ENCODE data around the gene SPRR1A.

The SPRR1A gene

DNA sequence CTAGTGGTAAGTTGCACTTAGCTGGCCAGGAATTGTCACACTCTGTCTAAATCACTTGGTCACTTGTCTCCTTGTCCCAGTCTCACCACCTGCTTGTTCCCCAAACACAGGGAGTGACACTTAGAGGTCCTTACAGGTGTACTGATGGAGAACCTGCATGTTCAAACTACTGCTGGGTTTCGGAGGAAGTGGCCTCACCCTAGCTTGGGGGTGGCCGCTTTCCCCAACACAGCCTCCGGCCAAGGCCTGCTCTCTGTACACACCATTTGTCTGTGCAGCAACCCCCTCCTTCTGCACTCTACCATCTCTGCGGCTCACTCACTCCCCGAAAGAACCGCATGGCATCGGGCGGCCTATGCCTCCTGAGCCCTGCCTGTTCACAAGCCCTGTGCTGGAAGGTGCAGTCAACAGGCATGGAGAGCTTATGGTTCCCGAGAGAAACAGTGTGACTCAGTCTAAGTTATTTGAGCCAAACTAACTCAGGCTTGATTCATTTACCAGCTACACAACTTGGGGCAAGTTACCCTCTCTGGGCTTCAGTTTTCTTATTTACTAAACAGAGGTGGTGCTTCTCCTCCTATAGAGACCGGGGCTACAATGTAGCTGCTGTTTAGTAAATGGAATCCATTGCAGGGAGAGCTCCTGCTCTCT, 24.0 kb upstream of the SPRR1A start:
- Histone ChIP-seq H3K4me1 (ENCODE audit: control insufficient read depth, insufficient read depth, low read length) (no peaks in the 10 kb centered on the region), H3K9me3 (ENCODE audit: control insufficient read depth in 2 of 2, low read length in 2 of 2) (no peaks in the 10 kb centered on the region), H3K27ac (ENCODE audit: low read length) (no peak overlapping the region), H3K27me3 (ENCODE audit: control insufficient read depth in 1 of 2, insufficient read depth in 2 of 2, low read length in 2 of 2) (no peaks in the 10 kb centered on the region), H3K9ac (ENCODE audit: low read length in 2 of 2) (no peak overlapping the region), H3K36me3 (ENCODE audit: control insufficient read depth in 2 of 2, insufficient read depth in 2 of 2, low read length in 2 of 2) (no peaks in the 10 kb centered on the region), H3K4me3 (ENCODE audit: low read length in 2 of 2) (no peak overlapping the region)

DNA sequence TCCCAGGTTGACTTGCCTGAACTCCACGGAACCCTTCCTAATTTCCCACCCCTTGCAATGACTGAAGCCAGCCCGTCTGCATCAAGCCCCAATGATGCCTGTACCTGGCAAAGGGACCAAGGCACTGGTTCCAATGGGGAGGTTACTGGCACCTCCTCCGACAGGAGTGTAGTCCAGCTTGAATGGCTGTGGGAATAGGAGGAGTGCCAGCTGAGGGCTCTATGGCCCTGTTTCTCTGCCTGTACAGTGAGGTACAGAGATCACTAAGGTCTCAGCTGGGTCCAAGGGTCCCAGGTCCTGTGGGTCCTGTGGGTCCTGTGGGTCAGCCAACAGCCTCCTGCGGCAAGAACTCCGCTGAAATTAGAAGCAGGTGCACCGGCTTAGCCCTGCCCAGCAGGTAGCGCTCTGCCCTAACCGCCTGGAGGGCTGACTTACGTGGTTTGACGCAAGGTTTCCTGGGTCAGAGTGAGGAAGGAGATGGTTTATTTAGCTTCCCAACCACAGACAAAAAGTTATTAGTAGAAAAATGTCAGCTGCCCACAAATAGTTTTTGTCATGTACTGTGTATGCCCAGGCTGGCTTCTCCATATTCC, 23.3 kb upstream of the SPRR1A start:
- Histone ChIP-seq H3K9me3 (ENCODE audit: control insufficient read depth in 2 of 2, low read length in 2 of 2) (no peaks in the 10 kb centered on the region), H3K27me3 (ENCODE audit: control insufficient read depth in 1 of 2, insufficient read depth in 2 of 2, low read length in 2 of 2) (no peaks in the 10 kb centered on the region), H3K27ac (ENCODE audit: low read length) (no peak overlapping the region), H3K36me3 (ENCODE audit: control insufficient read depth in 2 of 2, insufficient read depth in 2 of 2, low read length in 2 of 2) (no peaks in the 10 kb centered on the region), H3K4me1 (ENCODE audit: control insufficient read depth, insufficient read depth, low read length) (no peaks in the 10 kb centered on the region), H3K4me3 (ENCODE audit: low read length in 2 of 2) (no peak overlapping the region), H3K9ac (ENCODE audit: low read length in 2 of 2) (no peak overlapping the region)

DNA sequence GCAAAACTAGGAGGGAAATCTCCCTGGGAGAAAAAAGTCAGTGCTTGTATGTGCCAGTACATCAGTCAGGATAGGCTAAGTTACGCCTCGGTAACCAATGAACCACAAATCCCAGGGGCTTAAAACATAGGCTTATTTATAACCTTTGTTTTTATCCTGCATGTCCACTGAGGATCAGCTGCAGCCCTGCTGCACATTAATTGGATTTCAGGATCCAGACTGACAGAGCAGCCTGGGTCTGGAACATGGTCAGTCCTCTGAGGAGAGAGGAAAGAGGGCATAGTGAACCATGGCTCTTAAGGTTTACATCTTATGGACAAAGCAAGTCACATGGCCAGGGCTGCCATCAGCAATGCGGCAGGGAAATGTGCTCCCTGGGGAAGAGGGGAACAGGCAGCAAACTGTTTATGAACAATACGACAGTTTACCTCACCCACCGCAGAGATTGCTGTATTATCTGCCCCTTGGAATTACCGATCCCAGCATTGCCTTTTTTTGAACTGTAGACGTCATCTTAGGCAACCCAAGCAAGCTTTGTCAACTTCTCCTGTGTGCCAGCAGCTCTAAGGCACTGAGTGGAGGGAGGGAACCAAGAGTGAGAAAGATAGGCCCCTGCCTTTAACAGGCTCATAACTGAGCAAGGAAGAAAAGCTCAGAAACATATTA, 22.5 kb upstream of the SPRR1A start:
- Histone ChIP-seq H3K4me1 (ENCODE audit: control insufficient read depth, insufficient read depth, low read length) (no peaks in the 10 kb centered on the region), H3K9ac (ENCODE audit: low read length in 2 of 2) (no peak overlapping the region), H3K9me3 (ENCODE audit: control insufficient read depth in 2 of 2, low read length in 2 of 2) (no peaks in the 10 kb centered on the region), H3K27me3 (ENCODE audit: control insufficient read depth in 1 of 2, insufficient read depth in 2 of 2, low read length in 2 of 2) (no peaks in the 10 kb centered on the region), H3K36me3 (ENCODE audit: control insufficient read depth in 2 of 2, insufficient read depth in 2 of 2, low read length in 2 of 2) (no peaks in the 10 kb centered on the region), H3K27ac (ENCODE audit: low read length) (no peak overlapping the region), H3K4me3 (ENCODE audit: low read length in 2 of 2) (no peak overlapping the region)

DNA sequence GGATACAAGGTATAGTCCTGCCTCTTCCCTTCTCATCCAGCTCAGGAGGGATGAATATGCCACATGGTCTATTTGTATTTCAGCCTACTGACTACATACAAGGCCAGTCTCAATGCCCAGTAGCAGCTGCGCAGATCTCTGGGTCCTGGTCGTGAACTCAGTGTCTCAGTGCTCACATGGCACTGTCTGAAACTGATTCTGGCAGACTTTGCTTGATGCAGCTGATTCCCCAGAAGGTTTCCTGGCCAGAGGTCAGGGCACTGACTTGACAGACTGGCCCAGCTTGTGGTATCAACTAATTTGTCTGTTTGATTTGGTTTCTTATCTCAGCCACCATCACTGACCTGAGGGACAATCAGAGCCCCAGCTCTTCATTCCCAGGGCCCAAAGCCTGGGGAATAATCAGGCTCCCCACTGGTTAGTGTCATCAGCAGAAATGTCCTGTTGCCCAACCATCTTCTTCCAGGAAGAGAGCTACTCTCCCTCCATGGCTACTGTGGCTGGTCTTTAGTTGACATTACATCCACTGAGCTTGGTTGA, 20.9 kb upstream of the SPRR1A start:
- H3K27me3 ChIP-seq (ENCODE audit: control insufficient read depth in 1 of 2, insufficient read depth in 2 of 2, low read length in 2 of 2), result no peaks in the 10 kb centered on the region
- no peak overlapping the region for H3K4me3 ChIP-seq (ENCODE audit: low read length in 2 of 2)
- no peaks in the 10 kb centered on the region for H3K36me3 ChIP-seq (ENCODE audit: control insufficient read depth in 2 of 2, insufficient read depth in 2 of 2, low read length in 2 of 2)
- H3K4me1 ChIP-seq (ENCODE audit: control insufficient read depth, insufficient read depth, low read length), result no peaks in the 10 kb centered on the region
- no peak overlapping the region for H3K9ac ChIP-seq (ENCODE audit: low read length in 2 of 2)
- H3K9me3 ChIP-seq (ENCODE audit: control insufficient read depth in 2 of 2, low read length in 2 of 2), result no peaks in the 10 kb centered on the region
- no peak overlapping the region for H3K27ac ChIP-seq (ENCODE audit: low read length)

DNA sequence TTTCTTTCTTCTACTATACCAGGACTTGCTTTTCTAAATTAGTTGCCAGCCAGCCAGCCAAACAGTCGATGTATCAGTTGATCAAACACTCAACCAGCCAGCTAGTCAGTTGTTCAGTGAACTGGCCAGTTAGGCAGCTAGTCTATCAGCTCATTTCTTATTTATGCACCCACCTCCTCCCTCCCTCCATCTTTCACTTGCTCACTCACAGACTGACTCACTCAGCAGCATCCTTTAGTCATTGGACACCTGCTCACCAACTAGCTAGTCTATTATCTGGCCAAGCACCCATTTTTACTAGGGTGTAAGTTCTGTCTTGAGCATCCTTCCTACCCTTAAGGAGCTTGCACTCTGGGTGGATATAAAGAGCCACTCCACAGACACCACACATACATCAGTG, 19.3 kb upstream of the SPRR1A start:
- H3K27me3 ChIP-seq (ENCODE audit: control insufficient read depth in 1 of 2, insufficient read depth in 2 of 2, low read length in 2 of 2), result no peaks in the 10 kb centered on the region
- H3K9ac ChIP-seq (ENCODE audit: low read length in 2 of 2), result no peak overlapping the region
- no peaks in the 10 kb centered on the region for H3K4me1 ChIP-seq (ENCODE audit: control insufficient read depth, insufficient read depth, low read length)
- H3K27ac ChIP-seq (ENCODE audit: low read length), result no peak overlapping the region
- no peaks in the 10 kb centered on the region for H3K9me3 ChIP-seq (ENCODE audit: control insufficient read depth in 2 of 2, low read length in 2 of 2)
- H3K4me3 ChIP-seq (ENCODE audit: low read length in 2 of 2), result no peak overlapping the region
- no peaks in the 10 kb centered on the region for H3K36me3 ChIP-seq (ENCODE audit: control insufficient read depth in 2 of 2, insufficient read depth in 2 of 2, low read length in 2 of 2)

DNA sequence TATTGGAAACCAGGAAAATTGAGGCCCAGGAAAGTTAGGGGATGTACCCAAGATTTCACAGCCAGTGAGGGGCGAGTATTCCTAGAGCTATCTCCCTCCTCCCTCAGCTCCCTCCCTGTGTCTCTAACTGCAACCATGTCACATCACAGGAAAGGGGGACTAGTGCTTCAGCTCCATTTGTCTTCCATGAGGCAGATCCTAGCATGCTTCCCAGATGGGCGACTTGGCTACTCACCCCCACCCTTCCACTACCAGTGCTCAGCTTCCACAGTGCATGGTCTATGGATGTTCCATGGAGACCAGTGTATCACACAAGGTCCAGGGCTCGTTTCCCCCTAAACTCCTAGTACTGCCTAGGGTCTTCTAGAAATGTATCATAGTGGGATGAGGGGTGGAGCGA, 18.0 kb upstream of the SPRR1A start:
- Histone ChIP-seq H3K36me3 (ENCODE audit: control insufficient read depth in 2 of 2, insufficient read depth in 2 of 2, low read length in 2 of 2) (no peaks in the 10 kb centered on the region), H3K9ac (ENCODE audit: low read length in 2 of 2) (no peak overlapping the region), H3K4me1 (ENCODE audit: control insufficient read depth, insufficient read depth, low read length) (no peaks in the 10 kb centered on the region), H3K4me3 (ENCODE audit: low read length in 2 of 2) (no peak overlapping the region), H3K27ac (ENCODE audit: low read length) (no peak overlapping the region), H3K27me3 (ENCODE audit: control insufficient read depth in 1 of 2, insufficient read depth in 2 of 2, low read length in 2 of 2) (no peaks in the 10 kb centered on the region), H3K9me3 (ENCODE audit: control insufficient read depth in 2 of 2, low read length in 2 of 2) (no peaks in the 10 kb centered on the region)

DNA sequence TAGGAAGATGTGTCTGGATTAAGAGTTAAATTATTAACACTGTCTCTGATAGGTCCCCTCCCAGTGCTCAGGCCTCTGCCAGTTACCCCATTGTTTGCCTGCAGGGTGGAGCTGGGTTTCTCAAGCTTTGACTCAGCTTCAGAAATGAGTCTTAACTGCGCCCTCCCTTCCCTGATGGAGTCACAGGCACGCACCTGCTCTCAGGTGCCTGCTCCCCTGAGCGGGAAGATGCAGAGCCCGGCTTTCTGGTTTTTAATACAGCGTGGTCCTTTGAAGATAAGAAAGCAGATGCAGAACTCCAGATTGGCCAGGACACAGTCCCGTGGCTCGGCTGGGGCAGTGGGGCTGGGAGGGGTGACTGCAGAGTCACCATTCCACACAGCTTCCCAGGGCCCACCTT, 16.7 kb upstream of the SPRR1A start:
- Histone ChIP-seq H3K36me3 (ENCODE audit: control insufficient read depth in 2 of 2, insufficient read depth in 2 of 2, low read length in 2 of 2) (no peaks in the 10 kb centered on the region), H3K4me3 (ENCODE audit: low read length in 2 of 2) (no peak overlapping the region), H3K27ac (ENCODE audit: low read length) (no peak overlapping the region), H3K27me3 (ENCODE audit: control insufficient read depth in 1 of 2, insufficient read depth in 2 of 2, low read length in 2 of 2) (no peaks in the 10 kb centered on the region), H3K4me1 (ENCODE audit: control insufficient read depth, insufficient read depth, low read length) (no peaks in the 10 kb centered on the region), H3K9me3 (ENCODE audit: control insufficient read depth in 2 of 2, low read length in 2 of 2) (no peaks in the 10 kb centered on the region), H3K9ac (ENCODE audit: low read length in 2 of 2) (no peak overlapping the region)

DNA sequence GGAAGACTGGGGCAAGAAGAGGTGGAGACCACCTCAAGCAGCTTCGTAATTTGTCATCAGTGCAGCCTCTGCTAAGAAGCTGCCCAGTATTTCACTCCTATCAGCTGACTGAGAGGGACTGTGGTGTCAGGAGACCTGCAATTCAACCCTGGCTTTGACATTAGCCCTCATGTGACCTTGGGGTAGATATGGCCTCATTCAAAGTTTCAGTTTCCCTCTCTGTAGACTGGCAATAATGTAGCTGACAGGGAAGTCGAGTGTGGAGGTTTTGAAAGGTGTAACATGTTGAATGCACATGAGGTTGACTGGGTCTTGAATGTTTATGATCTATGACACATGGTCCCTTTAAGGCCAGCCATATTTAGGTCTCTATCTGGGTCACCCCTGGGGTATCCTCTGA, 15.6 kb upstream of the SPRR1A start:
- H3K27ac ChIP-seq (ENCODE audit: low read length), result no peak overlapping the region
- H3K4me1 ChIP-seq (ENCODE audit: control insufficient read depth, insufficient read depth, low read length), result no peaks in the 10 kb centered on the region
- H3K36me3 ChIP-seq (ENCODE audit: control insufficient read depth in 2 of 2, insufficient read depth in 2 of 2, low read length in 2 of 2), result no peaks in the 10 kb centered on the region
- H3K9ac ChIP-seq (ENCODE audit: low read length in 2 of 2), result no peak overlapping the region
- no peak overlapping the region for H3K4me3 ChIP-seq (ENCODE audit: low read length in 2 of 2)
- H3K27me3 ChIP-seq (ENCODE audit: control insufficient read depth in 1 of 2, insufficient read depth in 2 of 2, low read length in 2 of 2), result no peaks in the 10 kb centered on the region
- H3K9me3 ChIP-seq (ENCODE audit: control insufficient read depth in 2 of 2, low read length in 2 of 2), result no peaks in the 10 kb centered on the region

DNA sequence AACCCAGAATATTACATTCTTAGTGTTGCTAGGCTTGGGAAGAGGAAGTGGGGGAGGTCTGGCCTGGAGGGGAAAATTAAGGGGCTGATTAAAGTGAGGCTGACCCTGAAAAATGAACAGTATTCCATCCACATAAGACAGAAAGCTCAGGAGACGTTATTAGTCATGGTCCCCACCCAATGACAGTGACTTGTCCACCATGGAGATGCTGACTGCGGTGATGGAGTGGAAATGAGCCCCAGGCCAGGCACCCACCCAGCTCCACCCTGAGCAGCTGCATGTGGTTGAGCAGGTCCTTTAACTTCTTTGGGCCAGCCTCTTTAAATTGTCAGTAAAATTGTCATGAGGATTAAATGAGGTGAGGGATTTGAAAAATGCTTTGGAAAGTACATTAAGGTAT, 14.8 kb upstream of the SPRR1A start:
- Histone ChIP-seq H3K9ac (ENCODE audit: low read length in 2 of 2) (no peak overlapping the region), H3K9me3 (ENCODE audit: control insufficient read depth in 2 of 2, low read length in 2 of 2) (no peaks in the 10 kb centered on the region), H3K4me1 (ENCODE audit: control insufficient read depth, insufficient read depth, low read length) (no peaks in the 10 kb centered on the region), H3K4me3 (ENCODE audit: low read length in 2 of 2) (no peak overlapping the region), H3K27ac (ENCODE audit: low read length) (no peak overlapping the region), H3K27me3 (ENCODE audit: control insufficient read depth in 1 of 2, insufficient read depth in 2 of 2, low read length in 2 of 2) (no peaks in the 10 kb centered on the region), H3K36me3 (ENCODE audit: control insufficient read depth in 2 of 2, insufficient read depth in 2 of 2, low read length in 2 of 2) (no peaks in the 10 kb centered on the region)

DNA sequence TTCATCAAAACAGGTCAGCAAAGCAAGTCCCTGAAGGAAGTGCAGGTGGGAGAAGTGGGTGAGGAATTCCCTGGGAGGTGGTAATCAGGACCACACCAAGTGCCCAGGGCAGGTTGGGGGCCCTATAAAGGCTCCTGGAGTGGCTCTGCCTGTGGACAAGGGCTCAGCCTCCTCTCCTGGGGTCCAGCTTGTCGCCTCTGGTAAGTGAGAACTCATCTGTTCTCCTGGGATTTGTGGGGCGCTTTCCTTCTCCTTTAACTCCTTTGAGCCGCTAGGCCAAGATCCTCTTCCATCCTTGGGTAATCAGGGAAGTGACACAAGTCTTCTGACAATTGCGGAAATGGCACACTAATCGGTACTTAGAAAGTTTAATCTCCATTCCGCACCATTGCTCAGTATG, 13.4 kb upstream of the SPRR1A start, which contains the start of gene SPRR4:
TSS of gene SPRR4 (plus strand) at position 154 of the 400 bp plus-strand sequence. CDS start 1,243 bp downstream, outside the sequence.
- Histone ChIP-seq H3K9me3 (ENCODE audit: control insufficient read depth in 2 of 2, low read length in 2 of 2) (no peaks in the 10 kb centered on the region), H3K9ac (ENCODE audit: low read length in 2 of 2) (no peak within 1 kb of the TSS), H3K4me1 (ENCODE audit: control insufficient read depth, insufficient read depth, low read length) (no peaks in the 10 kb centered on the region), H3K36me3 (ENCODE audit: control insufficient read depth in 2 of 2, insufficient read depth in 2 of 2, low read length in 2 of 2) (no peaks in the 10 kb centered on the region), H3K27ac (ENCODE audit: low read length) (no peak within 1 kb of the TSS), H3K4me3 (ENCODE audit: low read length in 2 of 2) (no peak within 1 kb of the TSS), H3K27me3 (ENCODE audit: control insufficient read depth in 1 of 2, insufficient read depth in 2 of 2, low read length in 2 of 2) (no peaks in the 10 kb centered on the region)

Measured in stomach smooth muscle (tissue), 2 donors.